Measurements from ENCODE around the gene ELL. TPM values are rescaled to one million over a fixed set of nuclear protein-coding genes. Genes with fewer than 3 reads are reported as not detected.
"Not testable (repeated sequence)": the region's sequence is repeated elsewhere in the genome, so short reads cannot be mapped to it uniquely, and the experiment has no call there.

ELL gene
- polyA plus RNA-seq, 1 experiment: 2.7 TPM

- DNase-seq (ENCODE audit: low read depth, low spot score): no peak
- CTCF ChIA-PET: interaction anchor here (0.6 to 6.5 kb wide), 9 partner anchors 23 to 204 kb away, joined by 3 to 65 read pairs (median 4); partner anchors contain the start of genes JUND and LSM4
- no peak overlapping the region for H3K27ac ChIP-seq (ENCODE audit: low read depth, low read length)
- no peak for TF ChIP-seq CTCF (IDR thresholded peaks at IDR 0.05; ENCODE audit: low read depth, low read length)
- H3K4me3 ChIP-seq (ENCODE audit: low read depth, low read length): no peak overlapping the region
- no peaks in the 10 kb centered on the region for H3K27me3 ChIP-seq (ENCODE audit: control insufficient read depth, insufficient read depth, low read length)
- POLR2A ChIA-PET: interaction anchor here (0.7 to 1.2 kb wide), 4 partner anchors 90 to 1108 kb away, joined by 3 to 6 read pairs (median 6); partner anchors contain the start of genes JUND and LSM4
- no peaks in the 10 kb centered on the region for H3K9me3 ChIP-seq (ENCODE audit: control insufficient read depth, insufficient read depth, low read length)
Measured at GRCh38 chr19:18412610-18413239, 109.1 kb downstream of the ELL start.

GRCh38 chr19:18408053-18408476 lies 113.8 kb downstream of the ELL start:
- Histone ChIP-seq H3K4me3 (ENCODE audit: low read depth, low read length) (no peak overlapping the region), H3K27me3 (ENCODE audit: control insufficient read depth, insufficient read depth, low read length) (no peaks in the 10 kb centered on the region), H3K27ac (ENCODE audit: low read depth, low read length) (no peak overlapping the region), H3K9me3 (ENCODE audit: control insufficient read depth, insufficient read depth, low read length) (no peaks in the 10 kb centered on the region)
- DNase-seq (ENCODE audit: low read depth, low spot score): no peak
- TF ChIP-seq CTCF (IDR thresholded peaks at IDR 0.05; ENCODE audit: low read depth, low read length): peak; percentile 44
- ChIA-PET CTCF (no interaction called here), POLR2A (no interaction called here)

GRCh38 chr19:18406749-18407148 lies 115.1 kb downstream of the ELL start:
- no peak for DNase-seq (ENCODE audit: low read depth, low spot score)
- CTCF ChIA-PET: interaction anchor here (0.8 to 1.1 kb wide), 2 partner anchors 78 to 127 kb away, joined by 3 read pairs; no protein-coding TSS in a partner anchor
- Histone ChIP-seq H3K27me3 (ENCODE audit: control insufficient read depth, insufficient read depth, low read length) (no peaks in the 10 kb centered on the region), H3K9me3 (ENCODE audit: control insufficient read depth, insufficient read depth, low read length) (no peaks in the 10 kb centered on the region), H3K4me3 (ENCODE audit: low read depth, low read length) (no peak overlapping the region), H3K27ac (ENCODE audit: low read depth, low read length) (no peak overlapping the region)
- POLR2A ChIA-PET: no interaction called here
- TF ChIP-seq CTCF (IDR thresholded peaks at IDR 0.05; ENCODE audit: low read depth, low read length): no peak; the same call in 1 of the 2 replicates

- POLR2A ChIA-PET: not testable (repeated sequence)
Measured at GRCh38 chr19:18405754-18406153, 116.1 kb downstream of the ELL start.

GRCh38 chr19:18402455-18403248 lies 119.2 kb downstream of the ELL start:
- not testable (repeated sequence) for H3K9me3 ChIP-seq (ENCODE audit: control insufficient read depth, insufficient read depth, low read length); DNase-seq (ENCODE audit: low read depth, low spot score); H3K27ac ChIP-seq (ENCODE audit: low read depth, low read length); H3K4me3 ChIP-seq (ENCODE audit: low read depth, low read length); H3K27me3 ChIP-seq (ENCODE audit: control insufficient read depth, insufficient read depth, low read length)
- CTCF ChIA-PET: interaction anchor here (0.8 to 1.7 kb wide), 4 partner anchors 8 to 123 kb away, joined by 5 to 7 read pairs (median 6); no protein-coding TSS in a partner anchor
- POLR2A ChIA-PET: interaction anchor here (1.2 to 1.4 kb wide), 2 partner anchors 15 to 17 kb away, joined by 3 to 7 read pairs; partner anchors contain the start of gene GDF15

More at GRCh38 chr19:18405754-18406153, 116.1 kb downstream of the ELL start:
- not testable (repeated sequence) for DNase-seq (ENCODE audit: low read depth, low spot score); H3K9me3 ChIP-seq (ENCODE audit: control insufficient read depth, insufficient read depth, low read length); H3K4me3 ChIP-seq (ENCODE audit: low read depth, low read length); H3K27me3 ChIP-seq (ENCODE audit: control insufficient read depth, insufficient read depth, low read length); H3K27ac ChIP-seq (ENCODE audit: low read depth, low read length)
- CTCF ChIA-PET: interaction anchor here (1.2 kb wide), 1 partner anchor 67 kb away, joined by 3 read pairs; no protein-coding TSS in a partner anchor
